Amygdala (tissue), 56 donors: ENCODE results near the gene GBA3.

Source experiments
- DNase-seq, 56 donors: peaks; one replicate each; lab custom pipeline; 2025; lab: John Stamatoyannopoulos, UW

GBA3 gene

GRCh38 chr4:22692736-22693135 is at the start of gene GBA3:
GBA3 (plus strand) TSS chr4:22692937.
- DNase-seq = no peak

GRCh38 chr4:22643952-22644351 is 48.8 kb upstream of the GBA3 start:
- DNase-seq = no peak

GRCh38 chr4:22645481-22646182 is 47.1 kb upstream of the GBA3 start:
- no peak for DNase-seq

GRCh38 chr4:22648996-22649395 is 43.7 kb upstream of the GBA3 start:
- no peak for DNase-seq

- DNase-seq = no peak
Measured at GRCh38 chr4:22650771-22651170, 42.0 kb upstream of the GBA3 start.

- no peak for DNase-seq
Measured at GRCh38 chr4:22653752-22654151, 39.0 kb upstream of the GBA3 start.

GRCh38 chr4:22661443-22661842 is 31.3 kb upstream of the GBA3 start:
- DNase-seq = no peak

- no peak for DNase-seq
Measured at GRCh38 chr4:22667332-22667940, 25.3 kb upstream of the GBA3 start.

- DNase-seq = no peak
Measured at GRCh38 chr4:22668301-22668700, 24.4 kb upstream of the GBA3 start.

GRCh38 chr4:22668702-22669101 is 24.0 kb upstream of the GBA3 start:
- no peak for DNase-seq

- DNase-seq = no peak
Measured at GRCh38 chr4:22670956-22671355, 21.8 kb upstream of the GBA3 start.

GRCh38 chr4:22672519-22672918 is 20.2 kb upstream of the GBA3 start:
- no peak for DNase-seq

GRCh38 chr4:22672944-22673343 is 19.8 kb upstream of the GBA3 start:
- no peak for DNase-seq

GRCh38 chr4:22674700-22675099 is 18.0 kb upstream of the GBA3 start:
- DNase-seq = no peak

GRCh38 chr4:22676063-22676462 is 16.7 kb upstream of the GBA3 start:
- DNase-seq = no peak

GRCh38 chr4:22677780-22678179 is 15.0 kb upstream of the GBA3 start:
- DNase-seq = no peak

GRCh38 chr4:22678940-22679854 is 13.5 kb upstream of the GBA3 start:
- DNase-seq = no peak

GRCh38 chr4:22680065-22680642 is 12.6 kb upstream of the GBA3 start:
- DNase-seq = no peak

GRCh38 chr4:22683726-22684125 is 9.0 kb upstream of the GBA3 start:
- DNase-seq = no peak

GRCh38 chr4:22686141-22686540 is 6.6 kb upstream of the GBA3 start:
- DNase-seq = no peak

GRCh38 chr4:22688236-22688635 is 4.5 kb upstream of the GBA3 start:
- DNase-seq = no peak
